Gastrocnemius medialis (tissue), 4 donors: ENCODE results near the gene SV2B.

ENCODE experiments used
- POLR2A ChIP-seq, 2 donors: fragments of 450-650 bp; IDR thresholded peaks; one replicate each; pipeline ENCODE4 v1.6.1; 2017; ENCODE audit warnings: antibody characterized with exemption in 2 of 2, mild to moderate bottlenecking in 2 of 2, moderate library complexity in 2 of 2
- TF ChIP-seq, protein P1 (sequence below), 5 experiments: fragments of 450-650 bp in 3 of 5; fragments of 200-600 bp in 2 of 5; sonication (generic) in 2 of 5; IDR thresholded peaks in 4 of 5; conservative IDR thresholded peaks in 1 of 5; 1 replicate in 4 of 5; 2 replicates in 1 of 5; pipeline ENCODE4 v1.5.1; 2016 to 2019; ENCODE audit warnings: antibody characterized with exemption in 5 of 5, mild to moderate bottlenecking in 3 of 5, moderate library complexity in 3 of 5

DNA sequence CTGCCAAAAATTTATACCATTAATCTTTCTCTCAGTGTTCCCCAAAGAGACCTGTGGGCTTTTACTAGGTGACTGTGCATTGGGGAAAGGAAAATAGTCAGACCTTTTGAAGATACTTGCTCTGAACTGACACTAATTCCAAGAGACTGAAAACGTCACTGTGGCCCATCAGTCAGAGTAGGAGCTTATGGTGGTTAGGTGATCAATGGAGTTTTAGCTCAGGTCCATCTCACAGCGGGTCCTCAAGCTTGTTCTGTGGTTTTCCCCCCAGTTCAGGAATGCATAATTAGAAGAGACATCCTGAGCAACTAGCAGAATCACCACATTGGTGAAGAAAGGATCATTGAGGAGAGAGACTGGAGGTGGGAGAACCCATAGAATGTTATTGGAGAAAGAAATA, 134.7 kb downstream of the SV2B start:
- TF ChIP-seq, protein P1, sequence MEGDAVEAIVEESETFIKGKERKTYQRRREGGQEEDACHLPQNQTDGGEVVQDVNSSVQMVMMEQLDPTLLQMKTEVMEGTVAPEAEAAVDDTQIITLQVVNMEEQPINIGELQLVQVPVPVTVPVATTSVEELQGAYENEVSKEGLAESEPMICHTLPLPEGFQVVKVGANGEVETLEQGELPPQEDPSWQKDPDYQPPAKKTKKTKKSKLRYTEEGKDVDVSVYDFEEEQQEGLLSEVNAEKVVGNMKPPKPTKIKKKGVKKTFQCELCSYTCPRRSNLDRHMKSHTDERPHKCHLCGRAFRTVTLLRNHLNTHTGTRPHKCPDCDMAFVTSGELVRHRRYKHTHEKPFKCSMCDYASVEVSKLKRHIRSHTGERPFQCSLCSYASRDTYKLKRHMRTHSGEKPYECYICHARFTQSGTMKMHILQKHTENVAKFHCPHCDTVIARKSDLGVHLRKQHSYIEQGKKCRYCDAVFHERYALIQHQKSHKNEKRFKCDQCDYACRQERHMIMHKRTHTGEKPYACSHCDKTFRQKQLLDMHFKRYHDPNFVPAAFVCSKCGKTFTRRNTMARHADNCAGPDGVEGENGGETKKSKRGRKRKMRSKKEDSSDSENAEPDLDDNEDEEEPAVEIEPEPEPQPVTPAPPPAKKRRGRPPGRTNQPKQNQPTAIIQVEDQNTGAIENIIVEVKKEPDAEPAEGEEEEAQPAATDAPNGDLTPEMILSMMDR (IDR thresholded peaks at IDR 0.05 in 4 of 5, conservative IDR thresholded peaks at IDR 0.05 in 1 of 5) = no peak
- no peak for TF ChIP-seq POLR2A (IDR thresholded peaks at IDR 0.05)
